ENCODE measurements around the gene PEF1.

DNA sequence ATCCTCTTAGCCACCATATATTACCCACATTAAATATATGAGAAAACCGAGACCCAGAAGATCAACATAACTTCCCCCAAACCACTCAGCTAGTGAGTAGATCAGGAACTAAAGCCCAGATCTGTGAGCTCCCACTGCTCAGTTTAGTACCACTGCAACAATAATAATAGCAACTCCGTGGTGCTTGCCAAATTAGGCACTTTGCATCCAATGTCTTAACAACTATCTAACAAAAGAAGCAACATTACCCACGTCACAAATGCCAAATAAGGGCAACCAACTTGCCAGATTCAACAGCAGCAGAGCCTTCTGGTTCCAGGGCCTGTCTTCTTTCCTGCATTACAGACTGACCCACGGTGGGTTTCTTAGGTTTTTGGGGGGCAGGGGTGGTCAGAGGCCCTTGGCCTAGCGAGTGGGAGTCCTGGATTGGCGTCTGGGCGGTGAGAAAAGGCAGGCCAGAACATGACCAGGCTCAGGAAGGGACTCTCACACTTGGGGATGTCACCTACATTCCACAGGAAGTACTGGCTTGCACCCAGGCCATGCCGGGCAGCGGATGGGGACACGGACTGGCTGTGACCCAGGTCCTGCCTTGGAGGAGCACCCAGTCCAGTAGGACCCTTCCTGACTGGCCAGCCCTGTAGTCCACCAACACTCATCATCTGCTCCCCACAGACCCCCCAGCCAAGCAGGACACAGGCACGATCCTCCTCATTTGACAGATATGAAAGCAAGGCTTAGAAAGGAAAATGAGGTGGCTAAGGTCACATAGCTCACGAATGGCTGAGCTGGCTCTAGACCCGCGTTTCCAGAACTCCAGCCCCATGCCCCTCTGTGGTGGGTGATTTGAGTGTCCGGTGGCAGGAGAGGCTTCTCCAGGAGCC lies 22.6 kb downstream of the PEF1 start:
- TF ChIP-seq, protein P1, sequence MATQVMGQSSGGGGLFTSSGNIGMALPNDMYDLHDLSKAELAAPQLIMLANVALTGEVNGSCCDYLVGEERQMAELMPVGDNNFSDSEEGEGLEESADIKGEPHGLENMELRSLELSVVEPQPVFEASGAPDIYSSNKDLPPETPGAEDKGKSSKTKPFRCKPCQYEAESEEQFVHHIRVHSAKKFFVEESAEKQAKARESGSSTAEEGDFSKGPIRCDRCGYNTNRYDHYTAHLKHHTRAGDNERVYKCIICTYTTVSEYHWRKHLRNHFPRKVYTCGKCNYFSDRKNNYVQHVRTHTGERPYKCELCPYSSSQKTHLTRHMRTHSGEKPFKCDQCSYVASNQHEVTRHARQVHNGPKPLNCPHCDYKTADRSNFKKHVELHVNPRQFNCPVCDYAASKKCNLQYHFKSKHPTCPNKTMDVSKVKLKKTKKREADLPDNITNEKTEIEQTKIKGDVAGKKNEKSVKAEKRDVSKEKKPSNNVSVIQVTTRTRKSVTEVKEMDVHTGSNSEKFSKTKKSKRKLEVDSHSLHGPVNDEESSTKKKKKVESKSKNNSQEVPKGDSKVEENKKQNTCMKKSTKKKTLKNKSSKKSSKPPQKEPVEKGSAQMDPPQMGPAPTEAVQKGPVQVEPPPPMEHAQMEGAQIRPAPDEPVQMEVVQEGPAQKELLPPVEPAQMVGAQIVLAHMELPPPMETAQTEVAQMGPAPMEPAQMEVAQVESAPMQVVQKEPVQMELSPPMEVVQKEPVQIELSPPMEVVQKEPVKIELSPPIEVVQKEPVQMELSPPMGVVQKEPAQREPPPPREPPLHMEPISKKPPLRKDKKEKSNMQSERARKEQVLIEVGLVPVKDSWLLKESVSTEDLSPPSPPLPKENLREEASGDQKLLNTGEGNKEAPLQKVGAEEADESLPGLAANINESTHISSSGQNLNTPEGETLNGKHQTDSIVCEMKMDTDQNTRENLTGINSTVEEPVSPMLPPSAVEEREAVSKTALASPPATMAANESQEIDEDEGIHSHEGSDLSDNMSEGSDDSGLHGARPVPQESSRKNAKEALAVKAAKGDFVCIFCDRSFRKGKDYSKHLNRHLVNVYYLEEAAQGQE (IDR thresholded peaks at IDR 0.05; ENCODE audit: low read depth) = no peak
- TF ChIP-seq, protein P2, sequence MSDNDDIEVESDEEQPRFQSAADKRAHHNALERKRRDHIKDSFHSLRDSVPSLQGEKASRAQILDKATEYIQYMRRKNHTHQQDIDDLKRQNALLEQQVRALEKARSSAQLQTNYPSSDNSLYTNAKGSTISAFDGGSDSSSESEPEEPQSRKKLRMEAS (IDR thresholded peaks at IDR 0.05) = no peak
- TF ChIP-seq CEBPB (IDR thresholded peaks at IDR 0.05) = no peak
- TF ChIP-seq, protein P3, sequence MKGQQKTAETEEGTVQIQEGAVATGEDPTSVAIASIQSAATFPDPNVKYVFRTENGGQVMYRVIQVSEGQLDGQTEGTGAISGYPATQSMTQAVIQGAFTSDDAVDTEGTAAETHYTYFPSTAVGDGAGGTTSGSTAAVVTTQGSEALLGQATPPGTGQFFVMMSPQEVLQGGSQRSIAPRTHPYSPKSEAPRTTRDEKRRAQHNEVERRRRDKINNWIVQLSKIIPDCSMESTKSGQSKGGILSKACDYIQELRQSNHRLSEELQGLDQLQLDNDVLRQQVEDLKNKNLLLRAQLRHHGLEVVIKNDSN (IDR thresholded peaks at IDR 0.05) = no peak
- TF ChIP-seq TEAD4 (IDR thresholded peaks at IDR 0.05) = no peak
- TF ChIP-seq TCF12 (IDR thresholded peaks at IDR 0.05; ENCODE audit: low read depth) = no peak
- TF ChIP-seq YY1 (IDR thresholded peaks at IDR 0.05; ENCODE audit: low read depth) = no peak
- TF ChIP-seq CREB1 (IDR thresholded peaks at IDR 0.05; ENCODE audit: low read depth) = no peak
